OCI-LY3 (cell line): ENCODE results near the gene CPTP.

ENCODE experiments used
- EZH2phosphoT487 ChIP-seq: fragments of 200-600 bp; shearing (Covaris generic); IDR thresholded peaks from 2 replicates; pipeline ENCODE4 v1.6.1; 2018; ENCODE audit warnings: antibody characterized with exemption, mixed run types, low read depth
- TF ChIP-seq, protein P1 (sequence below): fragments of 200-600, 300-600 bp; sonication (generic); IDR thresholded peaks from 2 replicates; pipeline ENCODE4 v1.5.1; 2014; ENCODE audit warnings: antibody characterized with exemption, low read length, low read depth

DNA sequence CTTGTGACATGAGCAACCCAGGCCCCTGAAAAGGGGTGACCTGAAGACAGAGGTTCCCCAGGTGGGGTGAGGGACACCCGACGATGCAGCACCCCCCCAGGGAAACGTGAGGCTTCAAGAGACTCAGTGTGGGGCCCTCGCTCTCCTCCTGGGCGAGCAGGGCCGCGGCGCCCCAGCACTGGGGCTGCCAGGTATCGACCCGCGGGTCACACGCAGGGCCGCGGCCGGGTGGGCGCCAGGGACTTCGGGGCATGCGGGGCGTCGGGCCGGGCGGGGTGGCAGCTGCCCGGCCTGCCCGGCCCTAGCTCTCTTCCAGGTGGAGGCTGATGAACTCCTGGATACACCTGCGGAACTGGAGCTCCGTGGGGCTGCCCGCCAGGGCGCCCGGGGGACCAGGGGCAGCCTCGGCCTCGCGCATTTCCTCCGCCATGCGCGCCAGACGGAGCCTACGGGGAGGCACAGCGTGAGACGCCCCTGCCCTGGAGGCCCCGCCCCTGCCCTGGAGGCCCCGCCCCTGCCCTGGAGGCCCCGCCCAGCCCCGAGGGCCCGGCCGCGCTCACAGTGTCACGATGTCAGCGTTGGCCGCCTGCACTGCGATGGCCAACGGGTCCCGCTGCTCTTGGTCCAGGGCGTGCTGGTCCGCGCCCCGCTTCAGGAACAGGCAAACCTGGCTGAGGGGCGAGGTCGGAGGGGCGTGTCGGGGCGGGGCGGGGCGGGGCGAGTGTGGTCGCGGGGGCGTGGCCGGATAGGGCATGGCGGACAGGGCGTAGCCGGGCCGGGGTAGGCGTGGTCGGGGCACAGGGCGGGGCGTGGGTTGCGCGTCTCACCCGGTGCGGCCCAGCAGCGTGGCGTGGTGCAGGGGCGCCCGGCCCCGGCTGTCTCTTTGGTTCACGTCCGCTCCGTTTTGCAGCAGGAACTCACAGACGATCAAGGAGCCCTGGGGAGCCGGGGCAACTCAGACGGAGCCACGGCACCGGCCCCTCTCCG lies 31.0 kb upstream of the CPTP start:
- TF ChIP-seq, protein P1, sequence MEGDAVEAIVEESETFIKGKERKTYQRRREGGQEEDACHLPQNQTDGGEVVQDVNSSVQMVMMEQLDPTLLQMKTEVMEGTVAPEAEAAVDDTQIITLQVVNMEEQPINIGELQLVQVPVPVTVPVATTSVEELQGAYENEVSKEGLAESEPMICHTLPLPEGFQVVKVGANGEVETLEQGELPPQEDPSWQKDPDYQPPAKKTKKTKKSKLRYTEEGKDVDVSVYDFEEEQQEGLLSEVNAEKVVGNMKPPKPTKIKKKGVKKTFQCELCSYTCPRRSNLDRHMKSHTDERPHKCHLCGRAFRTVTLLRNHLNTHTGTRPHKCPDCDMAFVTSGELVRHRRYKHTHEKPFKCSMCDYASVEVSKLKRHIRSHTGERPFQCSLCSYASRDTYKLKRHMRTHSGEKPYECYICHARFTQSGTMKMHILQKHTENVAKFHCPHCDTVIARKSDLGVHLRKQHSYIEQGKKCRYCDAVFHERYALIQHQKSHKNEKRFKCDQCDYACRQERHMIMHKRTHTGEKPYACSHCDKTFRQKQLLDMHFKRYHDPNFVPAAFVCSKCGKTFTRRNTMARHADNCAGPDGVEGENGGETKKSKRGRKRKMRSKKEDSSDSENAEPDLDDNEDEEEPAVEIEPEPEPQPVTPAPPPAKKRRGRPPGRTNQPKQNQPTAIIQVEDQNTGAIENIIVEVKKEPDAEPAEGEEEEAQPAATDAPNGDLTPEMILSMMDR, result no peak
- no peak for TF ChIP-seq EZH2phosphoT487
